Stimulated activated CD8-positive, alpha-beta memory T cell treated with anti-CD3 and anti-CD28 coated beads, Interleukin-2, amount 100 ng/mL, for 1 hour (primary cell): ENCODE results near the gene IVNS1ABP.

ENCODE experiments used
- DNase-seq, 2 donors: peaks; one replicate each; pipeline ENCODE4 v3.0.0-alpha.2; 2020; ENCODE audit warnings: low read depth in 2 of 2

Gene IVNS1ABP

DNA sequence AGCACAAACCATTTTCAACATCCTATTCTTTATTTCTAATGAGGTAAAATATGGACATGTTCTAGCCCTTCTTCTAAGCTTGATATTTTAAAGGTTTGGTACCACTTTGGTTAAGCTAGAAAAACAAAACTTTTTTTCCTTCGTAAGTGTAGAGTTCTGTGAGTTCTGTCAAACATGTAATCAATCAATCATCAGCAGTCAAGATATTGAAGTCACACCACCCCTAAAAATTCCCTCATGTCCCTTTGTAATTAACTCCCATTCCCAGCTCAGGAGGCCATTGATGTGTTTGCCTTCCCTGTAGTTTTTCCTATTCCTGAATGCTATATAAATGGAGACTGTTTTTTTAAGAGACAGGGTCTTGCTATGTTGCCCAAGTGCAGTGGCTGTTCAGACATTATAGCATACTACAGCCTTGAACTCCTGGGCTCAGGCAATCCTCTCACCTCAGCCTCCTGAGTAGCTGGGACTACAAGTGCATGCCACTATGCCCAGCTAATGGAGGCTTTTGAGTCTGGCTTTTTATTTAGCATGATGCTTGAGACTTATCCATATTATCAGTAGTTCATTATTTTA lies 23.0 kb downstream of the IVNS1ABP start:
- DNase-seq: no peak

DNA sequence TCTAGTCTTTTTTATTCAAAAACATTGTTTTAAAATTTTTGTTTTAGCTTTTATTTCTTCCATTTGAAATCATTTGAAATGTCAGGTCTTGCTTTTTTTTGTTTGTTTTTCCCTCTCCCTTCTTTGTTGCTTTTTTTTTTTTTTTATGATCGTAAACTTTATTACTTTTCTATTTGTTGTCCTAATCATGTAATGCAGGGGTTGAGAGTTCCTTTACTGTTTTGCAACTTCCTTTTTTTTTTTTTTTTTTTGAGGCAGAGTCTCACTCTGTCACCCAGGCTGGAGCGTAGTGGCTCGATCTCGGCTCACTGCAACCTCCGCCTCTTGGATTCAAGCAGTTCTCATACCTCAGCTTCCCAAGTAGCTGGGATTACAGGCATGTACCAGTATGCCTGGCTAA lies 24.8 kb downstream of the IVNS1ABP start:
- no peak for DNase-seq

GRCh38 chr1:185291652-185292051 lies 25.4 kb downstream of the IVNS1ABP start:
- no peak for DNase-seq

DNA sequence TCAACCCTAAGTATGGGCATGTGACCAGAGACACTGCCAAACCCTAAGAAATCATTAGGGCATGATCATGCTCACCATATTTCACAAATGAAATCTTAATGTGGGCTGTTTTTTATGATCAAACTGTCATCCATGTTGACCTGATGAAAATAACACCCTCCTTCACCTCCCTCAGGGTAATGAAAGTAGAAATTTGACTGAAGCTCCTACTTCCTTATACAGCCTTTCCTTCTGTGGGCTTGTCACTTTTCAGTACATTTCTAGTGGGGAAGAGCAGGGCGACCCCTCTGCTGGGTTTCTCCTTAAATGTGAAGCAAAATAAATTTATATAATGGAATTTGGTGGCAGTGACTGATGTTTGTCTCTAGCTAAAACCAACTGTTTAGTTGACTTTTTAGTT lies 25.9 kb downstream of the IVNS1ABP start:
- no peak for DNase-seq

DNA sequence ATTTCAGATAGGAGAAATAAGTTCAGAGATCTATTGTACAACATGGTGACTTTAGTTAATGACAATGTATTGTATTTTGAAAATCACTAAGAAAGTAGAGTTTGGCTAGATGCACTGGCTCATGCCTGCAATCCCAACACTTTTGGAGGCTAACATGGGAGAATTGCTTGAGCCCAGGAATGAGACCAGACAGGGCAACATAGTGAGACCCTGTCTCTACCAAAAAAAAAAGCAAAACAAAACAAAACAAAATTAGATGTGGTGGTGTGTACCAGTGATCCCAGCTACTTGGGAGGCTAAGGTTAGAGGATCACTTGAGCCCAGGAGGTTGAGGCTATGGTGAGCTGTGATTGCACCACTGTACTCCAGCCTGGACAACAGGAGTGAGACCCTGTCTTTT lies 27.2 kb downstream of the IVNS1ABP start:
- DNase-seq: no peak

- DNase-seq: no peak
Measured at GRCh38 chr1:185288435-185288834, 28.6 kb downstream of the IVNS1ABP start.

DNA sequence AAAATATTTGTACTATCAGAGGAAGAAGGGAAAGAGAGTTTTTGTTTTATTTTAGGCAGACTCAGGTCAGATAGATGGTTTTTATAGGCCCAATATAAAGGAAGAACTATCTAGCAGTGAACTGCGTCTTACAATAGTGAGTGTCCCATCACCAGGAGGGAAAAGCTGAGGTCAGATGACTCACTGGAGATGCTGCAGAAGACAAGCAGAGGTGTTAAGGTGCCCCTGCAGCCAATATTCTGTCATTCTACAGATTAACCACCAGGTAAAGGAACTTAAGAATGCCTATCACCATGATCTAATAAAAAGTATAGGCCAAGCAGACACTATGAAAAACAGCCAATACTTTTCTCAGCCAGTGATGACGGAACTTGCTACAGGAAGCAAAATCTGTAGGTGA lies 29.6 kb downstream of the IVNS1ABP start:
- DNase-seq: no peak

GRCh38 chr1:185284533-185285276 lies 32.3 kb downstream of the IVNS1ABP start:
- DNase-seq: no peak

- no peak for DNase-seq
Measured at GRCh38 chr1:185284116-185284515, 32.9 kb downstream of the IVNS1ABP start.

DNA sequence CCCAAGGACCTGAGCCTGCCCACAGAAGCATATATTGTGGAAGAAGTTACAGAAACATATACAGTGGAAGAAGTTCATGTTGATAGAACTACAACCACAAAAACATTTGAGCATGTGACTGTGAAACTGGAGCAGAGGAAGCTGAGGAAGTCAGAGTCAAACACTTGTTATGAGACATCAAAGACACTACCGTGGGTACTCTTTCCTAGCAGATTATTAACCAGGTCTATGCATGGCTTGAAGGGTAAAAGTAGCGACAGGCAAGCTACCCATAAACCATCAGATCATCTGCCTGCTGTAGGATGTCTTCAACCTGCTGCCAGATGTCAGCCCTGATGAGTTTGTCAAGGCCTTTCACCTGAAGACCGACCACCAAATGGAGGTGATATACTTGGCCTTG lies 35.8 kb downstream of the IVNS1ABP start:
- DNase-seq: no peak

DNA sequence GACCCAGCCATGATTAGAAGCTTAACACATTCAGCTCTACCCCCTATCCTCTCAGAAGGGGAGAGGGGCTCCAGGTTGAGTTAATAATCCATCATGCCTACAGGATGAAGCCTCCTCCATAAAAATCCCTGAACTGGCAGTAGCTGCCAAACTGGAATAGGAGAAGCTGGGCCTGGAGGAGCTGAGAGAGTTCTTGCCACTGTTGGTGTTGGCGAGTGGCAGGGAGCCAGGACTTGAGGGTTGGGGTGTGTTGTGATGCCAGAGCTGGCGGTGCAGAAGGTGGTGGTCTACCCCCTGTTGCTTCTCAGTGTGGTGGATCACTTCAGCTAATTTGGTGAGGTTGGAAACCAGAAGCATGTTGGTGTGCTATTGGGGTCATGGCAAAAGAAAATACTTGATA lies 36.5 kb downstream of the IVNS1ABP start:
- DNase-seq: no peak

- no peak for DNase-seq
Measured at GRCh38 chr1:185279571-185279970, 37.5 kb downstream of the IVNS1ABP start.

GRCh38 chr1:185271921-185272320 lies 45.1 kb downstream of the IVNS1ABP start:
- DNase-seq: no peak

DNA sequence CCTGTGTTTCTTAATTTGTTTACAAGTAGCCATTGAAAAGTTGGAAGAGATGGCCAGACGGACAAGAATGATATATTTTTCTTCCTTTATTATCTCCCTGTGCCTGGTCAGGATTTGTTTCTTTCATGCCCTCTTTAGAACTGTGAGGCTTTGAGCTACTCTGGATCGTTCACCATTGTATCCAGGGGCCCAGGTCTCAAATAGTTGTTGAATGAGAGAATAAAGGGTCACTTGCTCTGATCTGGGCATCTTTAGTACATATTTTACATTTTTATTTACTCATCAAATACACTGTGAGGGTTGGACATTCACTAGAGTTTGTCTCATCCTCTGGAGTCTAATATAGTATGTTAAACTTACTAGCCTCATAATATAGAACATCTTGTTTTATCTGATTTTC lies 48.7 kb downstream of the IVNS1ABP start:
- DNase-seq: no peak

DNA sequence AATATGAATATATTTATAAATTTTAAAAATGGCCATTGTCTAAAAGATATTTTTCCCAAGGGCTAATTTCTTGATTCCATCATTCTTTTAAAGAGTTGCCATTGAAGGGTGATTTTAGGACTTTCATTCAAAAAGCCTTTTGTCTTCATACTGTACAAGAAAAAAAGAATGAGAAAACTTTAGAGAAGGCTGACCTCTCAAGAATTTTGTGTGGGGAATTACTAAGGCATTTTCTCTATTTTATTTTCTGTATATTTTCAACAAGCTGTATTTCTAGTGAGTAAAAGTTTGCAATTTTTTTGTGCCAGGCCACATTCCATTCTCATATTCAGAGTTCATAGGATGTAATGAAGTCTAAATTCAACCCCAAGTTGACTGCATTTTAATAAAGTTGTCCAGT lies 49.3 kb downstream of the IVNS1ABP start:
- no peak for DNase-seq

- no peak for DNase-seq
Measured at GRCh38 chr1:185267301-185267700, 49.7 kb downstream of the IVNS1ABP start.

DNA sequence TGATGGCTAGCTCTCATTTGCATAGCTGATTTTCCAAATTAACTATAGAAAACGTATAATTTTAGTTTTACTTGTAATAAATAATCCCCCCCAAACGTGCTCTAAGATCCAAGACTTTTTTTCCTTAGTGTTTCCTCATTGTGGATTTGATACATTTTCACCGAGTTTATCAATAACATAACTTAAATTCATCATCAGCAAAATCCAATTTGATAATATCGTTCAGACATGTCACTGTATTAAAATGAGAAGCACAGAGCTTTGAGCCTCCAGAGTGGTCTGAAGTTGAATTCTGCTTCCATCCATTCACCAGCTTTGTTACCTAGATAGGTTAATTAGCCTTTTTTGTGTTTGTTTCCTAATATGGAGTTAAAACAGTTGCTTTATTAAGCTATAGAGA lies 51.7 kb downstream of the IVNS1ABP start:
- no peak for DNase-seq

- no peak for DNase-seq
Measured at GRCh38 chr1:185263780-185264179, 53.3 kb downstream of the IVNS1ABP start.

DNA sequence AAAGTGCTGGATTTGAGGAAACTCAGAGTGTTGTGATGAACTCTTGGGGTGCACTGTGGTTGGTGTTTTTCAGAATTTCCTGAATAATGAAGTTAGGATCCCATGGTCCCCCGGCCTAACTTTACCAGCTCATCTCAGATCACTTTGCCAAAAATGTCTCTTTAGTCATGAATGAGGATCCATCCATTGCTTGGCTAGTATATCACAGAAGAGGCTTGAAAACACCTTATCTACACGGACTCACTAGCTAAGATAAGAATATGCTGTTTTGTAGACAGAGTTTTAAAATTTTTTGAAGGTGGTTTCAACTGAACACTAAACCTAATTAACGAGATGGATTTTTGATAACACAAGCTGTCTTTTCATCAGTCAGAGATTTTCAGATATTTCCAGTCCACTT lies 53.8 kb downstream of the IVNS1ABP start:
- DNase-seq: no peak

DNA sequence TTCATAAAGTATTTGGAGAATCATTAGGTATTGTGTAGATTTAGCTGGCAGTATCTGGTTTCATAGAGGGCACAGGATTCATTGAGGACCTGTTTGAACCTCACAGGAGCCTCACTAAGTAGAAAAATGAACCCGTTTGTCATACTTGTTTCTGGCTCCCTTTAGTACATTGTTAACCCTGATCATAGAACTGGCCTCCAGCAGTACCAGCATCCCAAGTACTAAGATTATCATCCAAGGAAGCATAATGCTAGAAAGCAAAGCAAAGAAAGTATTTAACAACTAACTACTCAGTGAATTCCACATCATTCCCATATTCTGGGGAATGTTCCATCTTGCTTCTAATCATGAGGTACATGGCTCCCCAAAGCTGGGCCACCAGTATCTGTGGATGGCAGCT lies 54.9 kb downstream of the IVNS1ABP start:
- DNase-seq: no peak

- DNase-seq: no peak
Measured at GRCh38 chr1:185260611-185261010, 56.4 kb downstream of the IVNS1ABP start.

GRCh38 chr1:185258676-185259075 lies 58.4 kb downstream of the IVNS1ABP start:
- no peak for DNase-seq

GRCh38 chr1:185257950-185258208 lies 59.2 kb downstream of the IVNS1ABP start:
- no peak for DNase-seq
